NCI-H1417 treated with DMSO at 0.1 percent for 48 hours (cell line): ENCODE data around the gene TMPRSS3.

Experiments
- DNase-seq: peaks from one replicate; lab custom pipeline; 2025; lab: John Stamatoyannopoulos, UW

TMPRSS3 gene

DNA sequence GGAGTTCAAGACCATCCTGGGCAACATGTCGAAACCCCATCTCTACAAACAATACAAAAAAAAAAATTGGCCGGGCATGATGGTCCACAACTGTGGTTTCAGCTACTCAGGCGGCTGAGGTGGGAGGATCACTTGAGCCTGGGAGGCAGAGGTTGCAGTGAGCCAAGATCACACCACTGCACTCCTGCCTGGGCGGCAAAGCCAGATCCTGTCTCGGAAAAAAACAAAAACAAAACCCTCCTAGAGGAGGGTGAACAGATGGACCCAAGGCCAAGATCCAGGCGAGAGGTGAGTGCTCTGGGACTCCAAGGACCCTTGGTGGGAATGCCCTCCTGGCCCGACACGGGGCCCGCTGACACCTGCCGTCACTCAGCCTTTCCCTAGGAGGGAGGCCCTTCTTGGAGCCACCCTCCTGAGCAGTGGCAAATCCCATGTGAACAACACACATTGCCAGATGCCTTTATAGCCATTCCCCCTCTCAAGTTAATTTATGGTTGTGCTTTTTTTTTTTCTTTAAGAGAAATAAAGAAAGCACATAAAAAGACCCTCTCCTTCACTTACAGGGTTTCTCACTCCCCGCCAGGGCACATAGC, 45.4 kb downstream of the TMPRSS3 start:
- DNase-seq, result no peak

- no peak for DNase-seq
These were observed 46.2 kb downstream of the TMPRSS3 start for GRCh38 chr21:42349420-42350317.

DNA sequence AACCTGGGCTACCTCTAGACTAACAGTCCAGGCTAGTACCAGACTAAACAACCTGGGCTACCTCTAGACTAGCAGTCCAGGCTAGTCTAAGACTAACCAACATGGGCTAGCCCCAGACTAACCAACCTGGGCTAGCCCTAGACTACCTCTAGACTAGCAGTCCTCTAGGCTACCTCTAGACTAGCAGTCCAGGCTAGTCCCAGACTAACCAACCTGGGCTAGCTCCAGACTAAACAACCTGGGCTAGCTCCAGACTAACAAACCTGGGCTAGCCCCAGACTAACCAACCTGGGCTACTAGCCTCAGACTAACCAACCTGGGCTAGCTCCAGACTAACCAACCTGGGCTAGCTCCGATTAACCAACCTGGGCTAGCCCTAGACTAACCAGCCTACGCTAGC, 47.1 kb downstream of the TMPRSS3 start:
- no peak for DNase-seq

DNA sequence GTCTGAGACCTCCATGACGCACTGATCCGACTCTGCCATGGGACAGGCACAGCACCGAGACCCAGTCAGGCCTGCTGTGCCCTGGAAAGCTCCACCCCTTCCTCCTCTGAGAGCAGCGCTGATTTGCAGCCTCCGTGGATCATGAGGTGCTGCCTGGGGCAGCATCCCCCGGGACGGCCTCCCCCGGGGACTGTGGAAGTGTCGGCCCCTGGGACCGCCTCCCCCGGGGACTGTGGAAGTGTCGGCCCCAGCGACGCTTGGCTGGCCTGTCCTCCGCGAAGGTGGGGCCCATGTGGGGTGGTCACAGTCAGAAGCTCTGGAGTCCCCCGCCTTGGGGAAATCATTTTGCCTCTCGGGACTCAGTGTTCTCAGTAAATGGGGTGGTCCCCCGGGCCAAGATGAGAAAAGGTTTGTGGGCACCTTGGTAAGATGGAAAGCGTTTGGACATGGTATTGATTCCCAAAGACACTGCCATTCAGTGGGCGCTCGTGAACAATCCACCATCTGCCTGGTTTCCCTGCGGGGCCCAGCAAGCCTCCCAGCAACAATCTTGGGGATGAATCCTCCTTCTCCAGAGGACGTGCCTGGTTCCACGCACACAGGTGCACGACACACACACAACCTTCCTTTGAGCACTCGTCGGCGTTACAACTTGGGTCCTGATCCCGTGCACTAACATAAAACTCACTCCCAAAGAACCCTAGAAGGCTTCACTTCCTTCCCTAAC, 48.1 kb downstream of the TMPRSS3 start:
- no peak for DNase-seq

DNA sequence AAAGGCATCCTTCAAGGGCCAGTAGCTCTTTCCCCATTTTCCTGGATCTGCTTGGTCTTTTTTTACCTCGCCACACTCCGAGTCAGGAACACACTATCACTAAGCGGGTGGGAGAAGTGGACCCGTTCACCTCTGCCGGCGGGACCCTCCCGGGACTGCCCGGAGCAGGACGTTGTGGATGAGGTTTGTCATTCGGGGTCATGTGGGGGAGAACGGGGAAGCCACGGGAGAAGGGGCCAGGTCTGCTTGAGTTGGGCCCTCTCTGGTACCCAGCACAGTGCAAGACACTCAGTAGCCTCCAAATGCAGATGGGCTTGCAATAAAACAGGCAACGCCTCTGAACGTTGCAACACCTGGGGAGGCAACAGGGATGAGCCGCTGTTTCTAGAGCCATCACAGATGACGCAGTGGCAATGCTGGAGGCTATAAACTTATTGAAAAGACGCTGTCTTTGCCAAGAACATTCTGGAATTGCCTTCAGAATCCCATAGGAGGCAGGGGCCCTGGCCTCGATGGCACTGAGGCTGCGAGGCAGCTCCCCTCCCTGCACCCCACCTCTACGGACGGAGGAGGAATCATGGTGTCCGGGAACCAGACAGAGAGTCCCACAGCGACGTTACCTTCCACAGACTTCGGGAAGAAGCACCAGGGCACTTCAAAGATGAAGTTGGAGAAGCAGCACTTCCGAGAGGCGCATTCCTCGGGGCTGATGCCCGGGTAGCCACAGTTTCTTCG, 48.8 kb downstream of the TMPRSS3 start:
- no peak for DNase-seq

GRCh38 chr21:42346441-42346840, 49.4 kb downstream of the TMPRSS3 start:
- DNase-seq, result no peak

GRCh38 chr21:42344631-42345030, 51.2 kb downstream of the TMPRSS3 start:
- DNase-seq, result no peak

DNA sequence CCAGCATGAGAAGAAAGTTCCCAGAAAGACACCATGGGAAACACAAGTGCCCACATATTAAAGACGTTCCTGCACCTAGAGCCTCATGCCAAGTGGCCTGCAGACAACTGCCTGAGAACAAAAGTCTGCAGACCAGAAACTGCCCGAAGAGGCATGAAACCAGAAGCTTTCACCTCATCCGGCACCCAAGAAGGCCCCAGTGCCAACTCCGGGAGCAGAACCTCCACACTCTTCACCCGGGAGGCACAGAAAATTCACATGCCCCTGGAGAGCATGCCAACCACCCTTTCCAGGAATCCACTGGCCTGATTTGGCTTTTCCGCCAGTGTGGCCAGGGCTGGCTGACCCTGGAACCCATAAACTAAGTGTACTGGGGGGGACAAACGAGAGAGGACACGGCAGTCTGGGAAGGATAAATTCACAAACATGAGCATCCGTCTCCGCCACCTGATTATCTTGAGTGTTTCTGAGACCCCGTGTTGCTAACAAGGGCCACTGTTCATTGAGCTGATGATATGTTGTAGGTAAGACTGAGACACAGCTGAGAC, 51.8 kb downstream of the TMPRSS3 start:
- DNase-seq, result no peak

DNA sequence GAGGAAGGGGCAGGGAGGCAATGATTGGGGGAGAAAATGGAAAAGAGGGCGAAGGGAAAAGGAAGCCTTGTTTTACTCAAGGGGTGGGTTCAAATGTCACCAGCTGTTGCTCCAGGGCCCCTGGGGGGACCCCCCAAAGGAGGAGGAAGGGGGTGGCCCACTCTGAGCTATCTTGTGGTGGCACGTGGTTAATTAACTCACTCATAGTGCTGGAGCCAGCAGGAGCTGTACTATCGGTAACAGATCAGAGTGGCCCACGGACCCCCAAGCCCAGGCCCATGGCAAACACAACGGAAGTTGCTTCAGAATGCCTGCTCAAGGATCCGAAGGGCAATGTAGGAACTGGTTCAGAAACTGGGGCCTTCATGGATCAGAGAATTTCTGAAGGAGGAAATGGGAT, 52.3 kb downstream of the TMPRSS3 start:
- no peak for DNase-seq

DNA sequence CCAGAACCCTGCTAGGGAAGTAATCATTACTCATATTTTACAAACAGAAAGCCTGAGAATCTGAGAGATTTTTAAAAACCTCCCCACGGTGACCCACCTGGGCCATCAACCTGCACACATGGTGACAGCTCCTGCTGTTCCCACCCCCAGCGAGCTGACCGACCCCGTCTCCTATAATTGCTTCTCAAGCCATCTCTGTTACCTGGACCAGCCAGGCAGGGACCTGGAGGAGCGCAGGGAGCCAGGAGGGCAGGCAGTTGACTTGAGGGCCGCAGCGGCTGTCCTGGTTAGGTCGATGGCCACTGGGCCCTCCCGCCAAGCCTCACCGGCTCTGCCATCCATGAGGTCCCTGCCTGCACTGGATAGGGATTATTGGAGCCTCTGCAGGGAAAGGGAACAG, 52.8 kb downstream of the TMPRSS3 start:
- DNase-seq, result no peak

GRCh38 chr21:42341776-42342542, 53.9 kb downstream of the TMPRSS3 start:
- DNase-seq, result no peak

DNA sequence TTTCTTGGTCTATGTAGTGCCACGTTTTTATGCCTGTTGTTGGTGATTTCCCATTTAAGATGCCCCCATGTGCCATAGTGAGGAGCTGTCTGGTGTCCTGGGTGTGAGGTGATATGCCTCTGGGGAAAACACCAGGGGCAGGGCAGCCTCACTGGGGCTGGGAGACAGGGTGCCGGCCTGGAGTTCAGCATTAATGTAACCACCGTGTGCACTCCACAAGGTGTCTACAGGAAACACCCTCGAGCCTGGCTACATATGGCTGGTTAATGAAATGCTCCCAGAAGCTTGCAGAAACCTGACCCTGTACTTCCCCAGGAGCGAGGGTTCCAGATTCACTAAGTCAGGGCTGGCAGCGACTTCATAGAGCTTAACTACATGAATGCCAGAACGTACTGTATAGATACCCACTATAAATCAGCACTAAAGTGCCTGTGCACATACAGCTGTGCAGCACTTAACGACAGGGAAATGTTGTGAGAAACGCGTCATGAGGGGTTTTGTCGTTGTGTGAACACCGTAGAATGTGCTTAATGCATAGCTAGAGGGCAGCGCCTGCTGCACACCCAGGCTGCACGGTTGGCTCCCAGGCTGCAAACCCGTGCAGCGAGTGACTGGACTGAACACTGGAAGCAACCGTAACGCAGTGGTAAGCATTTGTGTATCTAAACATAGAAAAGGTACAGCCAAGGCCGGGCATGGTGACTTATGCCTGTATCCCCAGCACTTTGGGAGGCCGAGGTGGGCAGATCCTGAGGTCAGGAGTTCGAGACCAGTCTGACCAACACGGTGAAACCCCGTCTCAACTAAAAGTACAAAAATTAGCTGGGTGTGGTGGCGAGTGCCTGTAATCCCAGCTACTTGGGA, 55.4 kb downstream of the TMPRSS3 start:
- DNase-seq, result no peak

GRCh38 chr21:42338729-42339715, 56.8 kb downstream of the TMPRSS3 start:
- no peak for DNase-seq

- DNase-seq, result peak; percentile 72
These were observed 57.8 kb downstream of the TMPRSS3 start for GRCh38 chr21:42337830-42338728.

DNA sequence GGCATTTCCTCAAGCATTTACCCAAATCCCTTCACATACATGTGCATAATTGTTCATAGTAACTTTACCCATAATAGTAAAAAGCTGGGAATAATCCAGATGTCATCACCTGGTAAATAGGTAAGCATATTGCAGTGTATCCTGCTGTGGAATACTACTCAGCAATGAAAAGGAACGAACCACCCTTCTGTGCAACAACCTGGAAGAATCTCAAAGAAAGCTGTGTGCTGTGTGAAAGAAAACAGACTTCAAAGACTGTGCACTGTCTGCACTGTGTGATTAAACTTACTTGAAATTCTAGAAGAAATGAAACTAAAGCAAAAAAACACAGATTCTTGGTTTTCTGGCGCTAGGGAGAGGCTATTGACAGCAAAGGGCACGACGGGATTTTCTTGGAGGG, 58.6 kb downstream of the TMPRSS3 start:
- DNase-seq, result no peak

DNA sequence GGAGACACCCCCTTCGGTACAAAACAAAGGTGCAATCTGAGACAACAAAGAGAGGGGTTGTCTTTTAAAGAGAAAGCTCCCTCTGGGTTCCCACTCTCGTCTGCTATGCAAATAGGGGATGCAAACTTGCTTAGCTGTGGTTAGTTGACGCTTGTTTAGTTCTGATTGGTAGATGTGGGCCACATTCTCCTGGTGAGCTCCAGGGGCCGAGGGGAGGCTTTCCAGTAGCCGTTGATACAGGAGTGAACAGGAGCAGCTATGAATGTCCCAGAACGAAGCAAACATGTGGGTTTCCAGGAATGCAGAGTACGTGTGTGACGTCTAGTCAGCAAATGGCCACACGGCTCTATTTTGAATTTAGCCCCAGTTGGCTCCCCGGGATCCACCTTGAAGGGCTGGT, 59.8 kb downstream of the TMPRSS3 start:
- no peak for DNase-seq

- no peak for DNase-seq
These were observed 63.1 kb downstream of the TMPRSS3 start for GRCh38 chr21:42332557-42333317.
